Activated T-helper 1 cell treated with Interleukin-2 at 50 U/mL for 16 hours (primary cell): ENCODE data around the gene ANO2.

ENCODE experiments used
- DNase-seq: peaks from one replicate; pipeline ENCODE4 v3.0.0-alpha.2; 2020; ENCODE audit warnings: low read depth

ANO2 gene

DNA sequence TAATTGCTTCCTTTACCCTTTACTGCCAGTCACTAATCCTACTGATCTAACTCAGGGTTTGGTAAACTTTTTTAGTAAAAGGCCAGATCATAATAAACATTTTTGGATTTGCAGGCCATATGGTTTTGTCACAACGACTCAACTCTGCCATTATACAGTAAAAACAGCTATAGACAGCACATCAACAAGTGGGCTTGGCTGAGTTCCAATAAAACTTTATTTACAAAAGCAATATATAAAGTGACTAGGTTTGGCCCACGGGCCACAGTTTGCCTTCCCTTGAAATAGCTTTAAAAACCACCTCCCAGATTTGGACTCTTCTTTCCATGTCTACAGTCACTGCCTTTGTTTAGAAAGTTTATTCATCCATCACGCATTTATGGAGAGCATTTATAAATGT is 366.3 kb downstream of the ANO2 start:
- DNase-seq: no peak

DNA sequence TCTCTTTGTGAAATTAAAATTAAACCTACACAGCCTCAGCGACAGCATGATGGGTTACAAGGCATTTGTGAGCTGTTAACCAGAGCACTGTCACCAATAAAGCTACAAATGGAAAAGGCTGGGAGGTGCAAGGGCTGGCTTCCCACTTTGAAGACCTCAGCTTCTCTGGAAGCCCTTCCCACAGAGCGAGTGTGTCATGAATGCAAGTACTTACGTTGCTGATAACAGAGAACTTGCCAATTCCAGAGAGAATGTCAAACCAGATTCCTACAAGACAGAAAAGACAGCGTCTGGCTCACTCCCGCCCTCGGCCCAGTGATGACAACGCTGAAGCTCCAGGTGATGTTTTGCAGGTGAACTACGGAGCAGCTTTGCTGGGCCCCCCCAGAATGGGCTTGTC is 367.3 kb downstream of the ANO2 start:
- DNase-seq: no peak

DNA sequence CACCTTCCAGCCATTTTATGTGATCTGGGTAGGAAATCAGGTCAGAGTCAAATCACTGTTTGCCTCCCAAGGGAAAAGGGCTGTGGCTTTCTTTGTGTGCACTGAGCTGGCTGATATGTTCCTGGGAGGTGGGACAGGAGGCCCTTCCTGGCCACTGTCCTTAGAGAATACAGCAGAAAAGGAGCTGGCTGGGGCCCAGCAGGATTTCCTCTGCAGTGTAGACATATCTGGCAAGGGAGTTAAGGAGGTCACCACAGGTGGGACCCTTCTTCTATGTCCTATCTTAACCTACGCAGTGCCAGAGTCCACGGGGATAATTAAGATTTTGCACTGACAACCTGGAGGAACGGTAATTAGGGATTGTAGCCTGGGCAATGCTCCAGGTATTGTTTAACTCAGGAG is 367.8 kb downstream of the ANO2 start:
- DNase-seq: no peak

DNA sequence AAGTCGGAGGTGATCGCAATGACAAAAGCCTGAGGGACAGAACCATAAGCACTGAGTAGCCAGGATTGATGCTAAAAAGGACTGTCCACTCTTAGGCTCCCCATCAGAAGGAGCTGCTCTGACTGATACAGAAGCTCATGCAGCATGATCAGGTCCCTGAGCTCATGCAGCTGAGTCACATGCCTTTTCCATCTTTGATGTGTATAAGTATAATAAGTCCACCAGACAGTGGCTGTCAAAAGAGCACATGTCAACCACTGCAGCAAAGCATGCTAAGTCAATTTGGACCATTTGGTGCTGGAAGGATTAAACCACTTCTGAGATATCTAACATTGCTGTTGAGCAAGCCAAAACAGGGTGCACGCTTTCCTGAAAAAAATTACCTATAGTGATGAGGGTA is 369.1 kb downstream of the ANO2 start:
- no peak for DNase-seq

DNA sequence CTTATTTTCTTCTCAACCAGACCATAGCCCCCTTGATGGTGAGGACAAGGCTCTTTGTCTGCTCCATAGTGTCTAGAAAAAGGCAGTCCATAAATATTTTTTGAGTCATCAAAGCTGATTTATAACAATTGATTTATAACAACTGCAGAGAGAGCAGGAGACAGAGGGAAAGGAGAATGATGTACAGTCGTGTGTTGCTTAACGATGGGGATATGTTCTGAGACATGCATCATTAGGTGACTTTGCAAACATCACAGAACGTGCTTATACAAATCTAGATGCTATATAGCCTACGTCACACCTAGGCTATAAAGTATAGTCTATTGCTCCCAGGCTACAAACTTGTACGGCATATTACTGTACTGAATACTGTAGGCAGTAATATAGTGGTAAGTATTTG is 369.8 kb downstream of the ANO2 start:
- DNase-seq: no peak

DNA sequence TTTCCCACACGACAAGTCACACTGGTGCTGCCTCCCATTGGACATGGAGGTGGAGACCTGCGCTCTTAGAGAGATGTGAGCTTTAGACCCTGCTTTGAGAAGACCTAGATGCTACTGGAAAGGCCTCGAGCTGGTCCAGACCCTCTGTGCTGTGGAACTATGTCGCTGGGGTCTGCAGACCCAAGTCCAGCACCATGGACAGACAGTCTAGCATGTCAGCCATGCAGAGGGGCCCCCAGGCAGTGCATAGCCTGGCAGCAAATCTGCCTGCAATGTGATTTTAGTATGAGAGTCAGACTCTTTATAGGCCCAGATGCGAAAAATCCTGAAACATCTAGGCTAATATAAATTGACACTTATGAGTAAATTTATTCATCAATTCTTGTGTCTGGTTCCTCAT is 371.7 kb downstream of the ANO2 start:
- no peak for DNase-seq

DNA sequence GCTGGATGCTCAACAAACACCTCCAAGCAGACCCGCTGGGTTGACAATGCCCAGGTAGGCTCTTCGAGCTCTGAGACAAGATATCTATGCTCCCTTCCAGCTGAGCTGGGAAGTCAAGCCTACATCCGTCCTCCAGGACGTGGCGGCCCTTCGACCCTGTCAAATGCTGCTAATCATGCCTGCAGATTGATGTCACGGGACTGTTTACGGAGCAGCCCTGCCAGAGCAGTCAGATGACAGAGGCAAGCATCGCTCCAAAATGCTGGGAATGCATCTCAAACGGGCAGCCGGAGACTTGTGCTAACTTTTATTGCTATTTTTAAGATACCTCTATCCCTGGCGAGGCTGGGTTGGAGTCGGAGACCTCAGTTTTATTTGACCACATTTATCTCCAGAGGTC is 373.9 kb downstream of the ANO2 start:
- DNase-seq: no peak

DNA sequence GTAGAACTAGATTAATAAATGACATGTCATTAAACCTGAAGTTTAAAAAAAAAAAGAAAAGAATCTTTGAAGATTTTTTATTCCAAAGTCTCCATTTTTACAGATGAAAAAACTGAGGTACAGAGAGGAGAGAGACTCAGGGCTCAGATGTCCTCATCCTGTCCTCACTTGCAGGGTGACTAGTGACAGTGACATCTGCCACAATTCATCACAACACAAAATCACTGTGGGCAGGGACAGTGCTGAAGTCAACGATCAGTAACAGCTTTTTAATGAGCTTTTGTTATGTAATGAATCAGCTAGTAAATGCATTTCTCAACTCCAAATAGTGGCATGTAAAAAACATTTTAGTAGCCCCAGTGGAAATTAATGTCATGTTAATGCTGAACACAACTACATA is 374.6 kb downstream of the ANO2 start:
- no peak for DNase-seq

DNA sequence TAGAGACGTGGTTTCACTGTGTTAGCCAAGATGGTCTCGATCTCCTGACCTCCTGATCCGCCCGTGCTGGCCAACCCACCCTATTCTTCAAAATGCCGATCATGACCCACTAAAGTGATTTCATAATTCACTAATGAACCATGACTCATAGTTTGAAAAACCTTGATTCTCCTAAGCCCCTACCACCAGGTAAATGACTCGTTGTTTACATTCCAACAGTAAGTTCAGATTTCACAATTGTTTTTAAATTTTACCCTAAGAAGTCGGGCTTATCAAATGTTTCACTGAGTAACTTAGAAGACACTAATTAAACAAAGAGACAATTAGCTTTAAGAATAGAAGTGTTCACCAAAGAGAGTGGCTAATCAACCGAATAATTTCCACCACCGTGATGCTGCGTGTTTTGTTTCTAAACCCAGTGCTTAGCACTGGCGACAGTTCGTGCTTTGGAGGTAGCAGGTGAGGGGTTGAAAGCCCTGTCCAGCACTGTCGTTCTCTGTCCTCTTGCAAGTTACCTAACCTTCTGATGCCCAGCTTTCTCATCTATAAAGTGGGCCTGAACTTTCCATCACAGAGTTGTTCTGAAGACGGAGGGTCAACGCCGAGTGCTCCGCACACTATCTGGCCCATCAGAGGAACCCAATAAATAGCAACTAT is 376.6 kb downstream of the ANO2 start:
- no peak for DNase-seq

DNA sequence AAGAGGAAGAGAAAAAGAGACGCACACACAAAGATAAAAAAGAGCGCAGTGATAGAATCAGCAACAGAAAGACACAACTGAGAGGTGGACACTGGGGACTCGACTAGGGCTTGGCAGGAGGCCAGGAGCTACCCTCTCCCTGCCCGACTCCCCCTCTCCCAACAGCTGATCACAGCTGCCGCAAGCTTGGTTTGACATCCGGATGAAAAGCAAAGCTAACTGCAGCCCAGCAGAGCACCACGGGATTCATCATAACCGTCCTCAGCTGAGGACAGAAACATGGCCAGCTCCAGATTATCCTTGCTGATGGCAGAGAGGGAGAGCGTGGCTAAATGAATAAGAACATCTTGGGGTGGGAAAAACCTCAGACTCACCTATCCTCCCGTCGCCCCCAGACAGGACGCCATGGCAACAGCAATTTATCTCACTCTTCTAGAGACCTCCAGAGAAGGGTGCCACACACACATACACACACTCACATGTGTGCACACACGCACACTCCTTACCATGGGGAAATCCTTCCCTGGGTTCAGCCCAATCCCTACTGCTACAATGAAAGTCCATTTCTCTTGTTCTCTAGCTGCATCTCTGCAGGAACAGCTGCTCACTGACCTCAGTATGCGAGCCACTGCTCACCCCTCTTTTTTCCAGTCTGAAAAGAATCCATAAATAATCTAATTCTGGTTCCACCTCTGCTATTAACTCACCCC is 377.9 kb downstream of the ANO2 start:
- no peak for DNase-seq

DNA sequence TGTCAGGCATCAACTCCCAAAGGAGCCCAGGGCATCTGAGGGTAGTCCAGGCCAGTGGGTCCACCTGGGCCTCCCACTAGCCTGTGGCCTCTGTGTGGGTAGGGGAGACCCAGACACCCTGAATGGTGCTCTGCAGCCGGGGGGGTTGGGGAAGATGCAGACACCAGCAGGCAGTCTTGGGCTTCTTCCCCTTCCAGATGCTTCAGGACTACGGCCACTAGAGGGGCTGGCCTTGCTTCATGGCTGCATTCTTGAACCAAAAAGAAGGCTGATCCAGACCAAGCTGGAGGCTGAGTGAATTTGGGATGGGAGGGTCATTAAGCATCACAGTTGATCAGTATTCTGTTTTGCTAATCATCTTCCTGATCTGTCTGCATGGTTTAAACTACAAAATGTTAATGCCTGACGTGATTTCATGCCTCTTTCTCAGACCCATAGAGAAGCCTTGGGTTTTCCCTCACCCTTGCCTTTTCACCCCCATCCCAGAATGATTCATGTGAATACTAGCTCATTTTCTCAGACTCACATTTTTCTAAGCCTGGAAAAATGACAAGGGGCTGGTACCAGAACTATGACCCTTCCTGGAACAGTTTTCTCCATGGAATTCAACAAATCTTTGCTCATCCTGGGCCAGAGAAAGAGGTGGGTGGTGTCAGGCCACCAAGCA is 379.0 kb downstream of the ANO2 start:
- no peak for DNase-seq

DNA sequence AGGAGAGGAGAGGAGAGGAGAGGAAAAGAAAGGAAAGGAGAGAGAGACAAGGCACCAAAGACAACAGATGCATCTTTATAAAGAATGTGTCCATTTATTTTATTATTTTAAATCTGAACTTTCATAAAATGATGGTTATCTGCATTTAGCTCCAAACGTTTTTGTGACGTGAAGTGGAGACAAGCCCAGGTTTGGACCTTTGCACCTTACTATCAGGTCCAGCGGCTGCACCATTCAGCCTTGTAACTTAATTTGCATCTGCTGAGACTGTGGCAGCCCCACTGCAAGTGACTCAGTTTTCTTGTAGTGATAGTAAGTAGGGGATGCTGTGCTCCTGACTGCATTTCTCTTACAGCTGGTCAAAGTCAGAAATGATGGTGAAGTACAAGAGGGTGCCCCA is 382.5 kb downstream of the ANO2 start:
- no peak for DNase-seq

DNA sequence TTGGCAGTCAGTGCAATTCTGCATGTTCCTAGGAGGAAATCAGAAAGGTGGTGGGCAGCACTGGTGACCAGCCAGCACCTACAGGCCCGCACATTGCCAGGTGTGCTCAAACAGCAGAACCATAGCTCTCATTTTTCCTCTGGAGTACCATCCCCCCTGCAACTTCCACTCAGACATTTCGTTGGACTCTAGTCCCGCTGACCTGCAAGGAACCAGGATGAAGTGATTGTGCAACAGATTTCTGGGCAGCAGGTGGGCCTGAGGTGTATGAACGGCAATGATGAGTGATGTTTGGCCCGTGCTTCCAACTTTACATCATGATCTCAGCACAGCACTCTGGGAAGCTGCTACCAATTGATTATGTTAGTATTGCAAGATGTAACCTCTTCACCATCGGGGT is 383.2 kb downstream of the ANO2 start:
- no peak for DNase-seq

DNA sequence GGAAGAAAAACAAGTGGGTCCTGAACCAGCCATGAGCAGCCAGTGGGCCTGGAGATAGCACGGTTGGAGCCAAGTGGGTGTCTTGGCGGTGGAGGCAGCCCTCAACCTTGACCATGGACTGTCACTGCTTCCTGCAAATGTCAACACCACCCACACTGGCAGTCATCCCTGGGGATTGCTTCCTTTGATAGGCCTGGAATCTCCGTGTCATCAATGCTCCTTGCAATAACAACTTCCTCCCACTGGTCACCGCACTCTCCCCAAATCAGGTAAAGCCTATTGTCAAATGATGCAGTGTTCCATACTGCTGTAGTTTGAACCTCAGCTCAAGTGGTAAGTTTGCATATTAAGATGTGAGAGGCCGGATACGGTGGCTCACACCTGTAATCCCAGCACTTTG is 384.0 kb downstream of the ANO2 start:
- DNase-seq: no peak

DNA sequence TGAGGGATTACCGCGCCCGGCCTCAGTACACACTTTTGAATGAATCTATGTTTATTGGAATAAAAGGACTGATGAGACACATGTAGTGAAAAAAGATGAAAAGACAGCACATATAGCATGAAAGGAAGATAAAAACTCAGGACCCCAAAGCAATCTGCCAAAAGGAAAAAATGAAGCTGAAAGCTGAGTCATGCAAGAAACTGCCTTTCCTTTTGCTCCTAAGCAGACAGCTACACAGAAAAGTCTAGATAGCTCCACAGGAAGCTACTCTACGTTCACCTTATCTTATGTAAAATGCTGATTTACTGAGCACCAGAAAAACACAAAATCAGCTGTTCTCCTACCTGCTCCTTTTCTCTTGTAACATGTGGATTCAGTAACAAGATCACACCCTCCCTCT is 384.8 kb downstream of the ANO2 start:
- no peak for DNase-seq

DNA sequence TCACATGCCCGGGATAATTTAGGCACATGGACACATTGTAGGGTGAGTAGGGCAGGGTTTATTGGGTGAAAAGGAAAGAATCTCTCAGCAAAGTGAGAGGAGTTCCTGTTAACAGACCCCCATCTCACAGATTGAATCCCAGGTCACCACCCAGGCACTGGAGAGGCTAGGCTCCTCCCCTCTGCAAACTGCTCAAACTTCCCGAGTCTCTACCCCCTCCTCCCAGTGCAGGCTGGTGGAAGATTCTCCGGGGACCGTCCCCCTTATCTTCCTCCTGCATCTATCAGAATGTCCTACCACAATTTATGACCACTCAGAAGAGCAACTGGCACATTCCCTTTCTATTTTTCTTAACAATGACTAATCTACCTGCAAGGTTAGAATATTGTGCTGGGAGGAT is 387.2 kb downstream of the ANO2 start:
- no peak for DNase-seq

DNA sequence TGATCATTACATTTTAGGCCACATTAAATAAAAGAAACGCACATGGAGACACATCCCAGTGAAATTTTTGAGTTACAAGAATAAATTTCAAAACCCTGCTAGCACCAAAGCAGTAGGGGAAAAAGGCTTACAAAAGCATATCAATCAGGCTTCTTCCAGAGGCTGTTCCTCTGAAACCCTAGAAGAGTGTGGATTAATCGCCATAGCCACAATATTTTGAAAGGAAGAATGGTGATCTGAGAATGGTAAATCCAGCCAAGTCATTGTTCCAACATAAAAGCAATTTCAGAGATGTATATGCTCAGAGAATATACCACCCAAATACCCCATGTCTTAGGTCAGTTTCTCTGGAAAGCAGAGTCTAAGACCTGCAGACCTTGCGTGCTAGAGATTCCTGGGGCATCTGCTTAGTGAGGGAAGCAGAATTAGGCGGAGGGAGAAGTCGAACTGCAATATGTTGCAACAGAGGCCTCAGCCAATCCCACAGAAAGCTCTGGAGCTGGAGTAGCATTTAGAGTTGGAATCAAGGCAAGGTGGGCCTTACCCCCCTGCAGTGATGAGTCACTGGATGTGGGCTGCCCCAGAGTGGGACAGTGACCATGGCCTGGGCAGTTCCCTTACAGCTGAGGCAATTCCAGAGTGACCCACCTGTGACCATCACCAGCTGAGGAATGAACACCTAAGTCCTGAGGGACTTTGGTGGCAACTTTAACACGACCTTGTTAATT is 387.9 kb downstream of the ANO2 start:
- no peak for DNase-seq

DNA sequence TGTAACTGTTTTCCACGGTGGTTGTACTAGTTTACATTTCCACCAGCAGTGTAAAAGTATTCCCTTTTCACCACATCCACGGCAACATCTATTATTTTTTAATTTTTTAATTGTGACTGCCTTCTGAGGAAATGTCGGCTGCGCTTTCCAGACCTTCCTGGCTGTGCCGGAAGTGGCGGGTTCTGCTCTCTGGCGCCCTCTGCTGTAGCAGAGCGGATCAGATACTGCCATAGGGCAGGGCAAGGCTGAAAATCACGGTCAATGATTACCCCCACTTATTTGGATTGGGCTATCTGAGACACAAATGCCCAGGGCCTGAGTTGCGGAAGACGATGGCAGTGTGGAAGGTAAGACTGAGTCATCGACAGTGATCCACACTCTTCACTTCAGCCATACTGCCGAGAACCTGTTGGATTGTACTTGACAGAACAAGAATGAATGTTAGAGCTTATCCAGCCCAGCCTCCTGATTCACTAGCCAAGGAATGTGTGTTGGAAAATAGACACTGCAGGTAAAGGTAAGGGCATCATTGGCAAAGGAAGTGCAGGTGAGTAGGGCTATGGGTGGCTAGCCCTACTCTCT is 388.9 kb downstream of the ANO2 start:
- DNase-seq: no peak

DNA sequence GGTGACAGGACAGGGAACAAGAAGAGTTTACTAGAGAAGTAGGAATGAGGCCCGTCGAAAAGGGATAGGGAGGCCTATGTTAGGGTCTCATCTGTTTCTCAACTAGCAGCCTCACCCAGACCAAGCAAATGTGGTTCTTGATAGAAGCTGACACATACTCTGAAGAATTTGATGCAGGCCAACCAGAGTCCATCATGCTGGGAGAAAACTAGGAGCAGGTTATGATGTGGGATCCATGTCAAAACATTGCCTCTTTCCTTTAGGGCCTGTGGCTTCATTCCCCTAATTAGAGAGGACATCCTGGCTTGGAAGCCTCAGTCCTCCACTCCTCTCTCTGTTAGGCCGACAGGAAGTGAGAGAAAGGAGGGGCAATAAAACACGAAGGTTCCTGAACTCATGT is 390.3 kb downstream of the ANO2 start:
- no peak for DNase-seq

DNA sequence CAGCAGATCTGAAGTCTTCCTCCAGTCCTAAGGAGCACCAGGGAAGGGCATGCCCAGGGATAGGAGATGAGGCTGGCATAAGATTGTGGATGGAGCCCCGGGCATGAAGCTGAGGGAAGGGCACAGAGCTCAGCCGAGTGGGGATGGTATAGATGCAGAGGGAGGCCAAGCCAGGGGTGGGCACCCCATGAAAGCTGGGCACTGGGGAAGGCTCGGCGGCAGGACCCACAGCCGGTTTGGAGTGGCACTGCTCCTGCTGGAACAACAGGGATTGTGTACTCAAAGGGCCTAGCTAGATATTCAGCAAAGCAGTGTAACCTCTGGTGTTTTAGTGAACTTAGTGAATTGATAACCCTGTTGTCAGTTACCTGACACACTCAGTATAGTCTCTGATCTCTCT is 396.0 kb downstream of the ANO2 start:
- no peak for DNase-seq

DNA sequence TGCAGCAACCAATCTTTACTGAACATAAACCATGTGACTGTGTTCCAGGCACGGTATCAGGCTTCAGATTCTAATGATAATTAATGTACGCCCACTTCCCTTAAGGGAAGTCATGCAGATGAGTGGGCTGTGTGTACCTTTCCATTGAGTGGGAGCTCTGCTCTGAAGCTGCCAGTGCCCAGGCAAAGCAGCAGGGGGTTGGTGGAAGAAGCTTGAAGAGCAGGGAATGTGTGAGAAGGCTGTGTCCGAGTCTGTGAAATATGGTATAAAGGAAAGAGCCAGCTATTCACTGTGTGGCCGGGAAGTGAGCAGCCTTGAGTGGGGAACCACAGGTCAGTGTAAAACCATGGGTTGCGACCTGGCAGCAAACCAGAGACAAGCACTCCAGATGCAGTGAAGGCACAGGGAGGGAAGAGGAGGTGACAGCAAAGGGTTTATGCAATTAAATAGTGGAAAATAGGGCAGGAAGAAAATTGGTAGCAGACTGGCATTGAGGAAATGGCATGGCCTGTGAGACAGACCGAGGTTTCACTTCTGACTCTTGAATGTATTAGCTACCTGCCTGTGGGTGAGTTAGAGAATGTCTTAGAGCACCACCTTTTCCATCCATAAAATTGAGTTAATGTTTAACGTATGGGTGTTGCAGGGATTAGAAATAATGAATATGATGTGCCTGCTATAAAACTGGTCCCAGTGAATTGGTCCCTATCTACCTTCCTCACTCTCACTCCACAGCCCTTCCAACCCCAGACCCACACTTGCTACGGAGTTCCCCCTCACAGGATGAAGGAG is 396.7 kb downstream of the ANO2 start:
- DNase-seq: no peak

DNA sequence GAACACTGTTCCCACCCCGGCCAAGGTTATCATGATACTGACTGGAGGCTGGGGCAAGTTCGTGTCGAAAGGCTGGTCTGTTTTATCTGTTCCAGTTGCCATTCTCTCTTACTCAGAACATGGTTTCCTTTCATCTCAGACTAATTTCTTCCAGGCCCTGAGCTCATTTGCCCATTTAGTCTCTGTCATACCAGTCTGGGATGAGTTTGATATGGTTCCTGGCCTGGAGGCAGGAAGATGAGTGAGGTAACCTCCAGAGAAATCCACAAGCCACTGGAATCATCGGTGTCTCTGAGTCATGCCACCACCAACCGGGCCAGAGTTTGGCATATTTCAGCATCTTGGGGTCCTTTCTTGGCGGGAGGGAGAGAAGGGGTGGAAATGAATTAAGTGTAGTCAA is 398.4 kb downstream of the ANO2 start:
- no peak for DNase-seq
